CD8-positive, alpha-beta memory T cell (primary cell): Measurements from ENCODE around the gene ATP11B. TPM values are rescaled to one million over a fixed set of nuclear protein-coding genes. Genes with fewer than 3 reads are reported as not detected.
"Not testable (repeated sequence)": the region's sequence is repeated elsewhere in the genome, so short reads cannot be mapped to it uniquely, and the experiment has no call there.

Source experiments
- CTCF ChIA-PET: fragments of 350-600 bp; sonication (Branson Sonifier 250); formaldehyde crosslinking; loops from one replicate; lab custom pipeline; 2021; ENCODE audit warnings: antibody characterized with exemption; lab: Charles Lee
- POLR2A ChIA-PET: fragments of 350-600 bp; sonication (Branson Sonifier 250); formaldehyde crosslinking; loops from one replicate; lab custom pipeline; 2021; ENCODE audit warnings: antibody characterized with exemption; lab: Charles Lee
- DNase-seq, 5 donors: peaks; one replicate each; pipeline versions ENCODE4 v3.0.0 to v3.0.0-alpha.2; 2020 to 2022; ENCODE audit warnings: mixed read lengths in 1 of 5
- H3K27ac ChIP-seq: one replicate; pipeline ENCODE4 v1.7.0; 2013; ENCODE audit warnings: low read depth, mild to moderate bottlenecking, low read length, moderate library complexity
- H3K27me3 ChIP-seq: 2 replicates; pipeline ENCODE4 v1.7.0; 2013; ENCODE audit warnings: low read length, mild to moderate bottlenecking; ENCODE audit not compliant: insufficient read depth, poor library complexity, severe bottlenecking
- H3K36me3 ChIP-seq: 2 replicates; pipeline ENCODE4 v1.7.0; 2013; ENCODE audit warnings: mild to moderate bottlenecking, low read length, moderate library complexity; ENCODE audit not compliant: insufficient read depth
- H3K4me1 ChIP-seq: 2 replicates; pipeline ENCODE4 v1.7.0; 2013; ENCODE audit warnings: mild to moderate bottlenecking, low read length, moderate library complexity; ENCODE audit not compliant: insufficient read depth
- H3K4me3 ChIP-seq: 2 replicates; pipeline ENCODE4 v1.7.0; 2013; ENCODE audit warnings: mild to moderate bottlenecking, low read length
- H3K9me3 ChIP-seq: 2 replicates; pipeline ENCODE4 v1.7.0; 2013; ENCODE audit warnings: mild to moderate bottlenecking, low read length
- H3K27ac Mint-ChIP-seq, 8 donors: one replicate each; pipeline ENCODE4 v1.8.0; 2020 to 2021; ENCODE audit warnings: mixed read lengths in 8 of 8, mild to moderate bottlenecking in 6 of 8, inconsistent platforms in 3 of 8, moderate library complexity in 3 of 8
- H3K27me3 Mint-ChIP-seq, 2 donors: one replicate each; pipeline ENCODE4 v1.8.0; 2020 to 2021; ENCODE audit warnings: mixed read lengths in 2 of 2, mild to moderate bottlenecking in 1 of 2, moderate library complexity in 1 of 2
- H3K36me3 Mint-ChIP-seq, 3 donors: one replicate each; pipeline ENCODE4 v1.8.0; 2020 to 2021; ENCODE audit warnings: mixed read lengths in 3 of 3, inconsistent platforms in 1 of 3, mild to moderate bottlenecking in 1 of 3
- H3K4me1 Mint-ChIP-seq, 3 donors: one replicate each; pipeline ENCODE4 v1.8.0; 2020 to 2021; ENCODE audit warnings: mixed read lengths in 3 of 3, inconsistent platforms in 1 of 3, mild to moderate bottlenecking in 1 of 3
- H3K4me3 Mint-ChIP-seq, 7 donors: one replicate each; pipeline ENCODE4 v1.8.0; 2020 to 2021; ENCODE audit warnings: mixed read lengths in 7 of 7, mild to moderate bottlenecking in 6 of 7, moderate library complexity in 4 of 7, inconsistent platforms in 2 of 7
- H3K9me3 Mint-ChIP-seq, 5 donors: one replicate each; pipeline ENCODE4 v1.8.0; 2020 to 2022; ENCODE audit warnings: mixed read lengths in 5 of 5, mild to moderate bottlenecking in 3 of 5, moderate library complexity in 2 of 5, inconsistent platforms in 1 of 5
- polyA plus RNA-seq: library from polyadenylated mRNA; unstranded; fragments of 300-500 nt; fragmentation: Illumina TruSeq; gene quantifications from one replicate; pipeline ENCODE4 v1.2.3, GENCODE V29; 2021
- total RNA-seq, 2 experiments: library from RNA; stranded (reverse); gene quantifications; one replicate each; pipeline ENCODE4 v1.2.3, GENCODE V29; 2021

Gene ATP11B
- total and polyA plus RNA-seq, 3 experiments from 2014 or later = 47.0 to 78.2 (median 76.4) TPM

DNA sequence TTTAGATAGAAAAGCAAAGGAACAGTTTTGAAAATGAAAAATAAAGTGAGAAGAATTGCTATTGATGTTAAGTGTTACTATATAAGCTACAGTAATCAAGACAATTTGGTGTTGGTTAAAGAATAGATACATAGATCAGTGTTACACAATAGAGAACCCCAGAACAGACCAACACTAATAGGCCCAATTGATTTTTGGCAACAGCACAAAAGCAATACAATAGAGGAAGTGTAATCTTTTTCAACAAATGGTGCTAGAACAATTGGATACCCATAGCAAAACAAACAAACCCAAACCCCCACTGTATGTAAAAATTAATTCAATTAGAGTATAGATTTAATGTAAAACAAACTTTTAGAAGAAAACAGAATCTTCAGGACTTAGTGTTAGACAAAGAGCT is 61.8 kb downstream of the ATP11B start:
- Histone ChIP-seq H3K36me3 (peaks cover 25% of the 10 kb centered on the region), H3K4me1 (no peaks in the 10 kb centered on the region), H3K27me3 (no peaks in the 10 kb centered on the region), H3K9me3 (no peaks in the 10 kb centered on the region), H3K27ac (no peak overlapping the region), H3K4me3 (no peak overlapping the region)
- peaks cover 0 to 71% (median 23%) of the 10 kb centered on the region in 3 donors for H3K36me3 Mint-ChIP-seq
- CTCF ChIA-PET = no interaction called here
- H3K4me1 Mint-ChIP-seq = peaks cover 0 to 7% (median 0%) of the 10 kb centered on the region in 3 donors
- H3K27ac Mint-ChIP-seq = peak overlapping the region in 3 of 8 donors; percentile 20 to 36 (median 26)
- H3K27me3 Mint-ChIP-seq = no peaks in the 10 kb centered on the region
- H3K9me3 Mint-ChIP-seq = no peaks in the 10 kb centered on the region
- DNase-seq = no peak
- H3K4me3 Mint-ChIP-seq = no peak overlapping the region
- POLR2A ChIA-PET = no interaction called here

DNA sequence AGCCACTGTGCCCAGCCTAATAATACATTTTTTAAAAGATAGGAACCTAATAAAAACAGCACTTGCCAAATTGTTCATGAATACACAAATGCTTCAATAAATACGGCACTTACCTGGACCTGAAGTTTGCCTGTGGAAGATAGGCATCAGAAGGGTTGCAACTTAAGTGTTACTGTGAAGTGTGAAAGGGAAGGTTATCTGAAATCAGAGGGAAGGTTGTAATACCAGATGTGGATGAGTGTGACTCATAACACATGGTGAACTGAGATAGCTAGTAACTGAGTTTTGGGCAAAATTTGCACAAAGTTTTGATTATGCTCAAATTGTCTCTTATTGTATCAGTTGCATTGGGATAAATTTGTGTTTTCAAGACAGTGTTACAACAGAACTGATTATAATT is 68.0 kb downstream of the ATP11B start:
- Mint-ChIP-seq H3K27me3 (no peaks in the 10 kb centered on the region), H3K9me3 (no peaks in the 10 kb centered on the region), H3K36me3 (peaks cover 5 to 66% (median 15%) of the 10 kb centered on the region in 3 donors), H3K27ac (no peak overlapping the region), H3K4me1 (peaks cover 3 to 8% (median 6%) of the 10 kb centered on the region in 3 donors), H3K4me3 (no peak overlapping the region)
- DNase-seq = no peak
- ChIA-PET POLR2A (no interaction called here), CTCF (no interaction called here)
- Histone ChIP-seq H3K27me3 (no peaks in the 10 kb centered on the region), H3K9me3 (no peaks in the 10 kb centered on the region), H3K4me3 (no peak overlapping the region), H3K27ac (no peak overlapping the region), H3K4me1 (no peaks in the 10 kb centered on the region), H3K36me3 (peaks cover 19% of the 10 kb centered on the region)

DNA sequence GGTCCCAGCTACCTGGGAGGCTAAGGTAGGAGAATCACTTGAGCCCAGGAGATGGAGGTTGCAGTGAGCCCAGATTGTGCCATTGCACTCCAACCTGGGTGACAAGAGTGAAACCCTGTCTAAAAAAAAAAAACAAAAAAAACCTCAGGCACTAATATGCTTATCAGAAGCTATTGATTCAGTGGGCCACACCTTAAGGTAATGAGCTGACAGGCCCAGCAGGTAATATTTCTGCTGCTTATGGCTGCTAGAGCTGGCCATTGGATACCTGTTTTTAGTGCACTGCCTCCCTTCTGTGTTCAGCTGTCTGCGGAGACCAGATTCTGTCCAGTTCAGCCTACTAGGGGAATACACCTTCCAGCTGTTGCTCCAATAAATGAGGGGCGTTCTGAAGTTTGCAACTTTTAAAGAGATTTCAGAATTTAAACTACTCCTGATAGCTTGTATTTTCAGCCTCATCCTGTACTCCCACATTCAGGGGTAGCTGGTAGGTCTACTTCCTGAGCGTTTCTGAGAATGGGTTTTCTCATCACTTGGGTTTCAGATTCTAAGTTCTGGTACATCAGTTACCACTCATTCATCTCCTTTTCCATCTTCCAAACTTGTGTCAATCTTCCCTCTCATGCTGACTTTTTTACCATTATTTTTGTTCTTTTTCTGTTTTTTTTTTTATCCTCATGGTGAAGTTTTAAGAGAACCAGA is 69.0 kb downstream of the ATP11B start:
- H3K36me3 ChIP-seq = peaks cover 19% of the 10 kb centered on the region
- no peak overlapping the region for H3K4me3 ChIP-seq
- H3K9me3 Mint-ChIP-seq = no peaks in the 10 kb centered on the region
- H3K4me1 ChIP-seq = no peaks in the 10 kb centered on the region
- no peaks in the 10 kb centered on the region for H3K27me3 ChIP-seq
- no peaks in the 10 kb centered on the region for H3K9me3 ChIP-seq
- H3K27ac ChIP-seq = no peak overlapping the region
- no peak for DNase-seq
- peaks cover 3 to 6% (median 5%) of the 10 kb centered on the region in 3 donors for H3K4me1 Mint-ChIP-seq
- POLR2A ChIA-PET = interaction anchor here (0.7 kb wide), 1 partner anchor 17 kb away, joined by 3 read pairs; no protein-coding TSS in a partner anchor
- peaks cover 5 to 65% (median 15%) of the 10 kb centered on the region in 3 donors for H3K36me3 Mint-ChIP-seq
- CTCF ChIA-PET = interaction anchor here (1.3 kb wide), 1 partner anchor 11 kb away, joined by 3 read pairs; no protein-coding TSS in a partner anchor
- H3K27me3 Mint-ChIP-seq = no peaks in the 10 kb centered on the region
- peak overlapping the region in 1 of 8 donors; percentile 80 for H3K27ac Mint-ChIP-seq
- H3K4me3 Mint-ChIP-seq = no peak overlapping the region

DNA sequence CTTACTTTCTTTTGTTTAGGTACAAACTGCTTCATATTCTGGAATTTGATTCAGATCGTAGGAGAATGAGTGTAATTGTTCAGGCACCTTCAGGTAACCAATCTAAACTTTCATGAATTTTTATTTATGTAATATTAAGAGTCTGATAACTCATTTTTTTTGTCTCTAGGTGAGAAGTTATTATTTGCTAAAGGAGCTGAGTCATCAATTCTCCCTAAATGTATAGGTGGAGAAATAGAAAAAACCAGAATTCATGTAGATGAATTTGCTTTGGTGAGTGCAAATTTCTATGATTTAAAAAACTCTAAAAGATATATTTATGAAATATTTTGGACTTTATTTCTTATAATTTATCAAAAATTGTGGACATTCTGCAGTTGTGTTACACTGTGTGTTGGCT is 75.8 kb downstream of the ATP11B start:
- Mint-ChIP-seq H3K27me3 (no peaks in the 10 kb centered on the region), H3K36me3 (peaks cover 9 to 76% (median 35%) of the 10 kb centered on the region in 3 donors), H3K27ac (no peak overlapping the region), H3K9me3 (no peaks in the 10 kb centered on the region), H3K4me1 (peaks cover 0 to 5% (median 0%) of the 10 kb centered on the region in 3 donors), H3K4me3 (no peak overlapping the region)
- Histone ChIP-seq H3K4me1 (no peaks in the 10 kb centered on the region), H3K36me3 (peaks cover 39% of the 10 kb centered on the region), H3K27ac (no peak overlapping the region), H3K27me3 (no peaks in the 10 kb centered on the region), H3K4me3 (no peak overlapping the region), H3K9me3 (no peaks in the 10 kb centered on the region)
- ChIA-PET POLR2A (no interaction called here), CTCF (no interaction called here)
- no peak for DNase-seq

DNA sequence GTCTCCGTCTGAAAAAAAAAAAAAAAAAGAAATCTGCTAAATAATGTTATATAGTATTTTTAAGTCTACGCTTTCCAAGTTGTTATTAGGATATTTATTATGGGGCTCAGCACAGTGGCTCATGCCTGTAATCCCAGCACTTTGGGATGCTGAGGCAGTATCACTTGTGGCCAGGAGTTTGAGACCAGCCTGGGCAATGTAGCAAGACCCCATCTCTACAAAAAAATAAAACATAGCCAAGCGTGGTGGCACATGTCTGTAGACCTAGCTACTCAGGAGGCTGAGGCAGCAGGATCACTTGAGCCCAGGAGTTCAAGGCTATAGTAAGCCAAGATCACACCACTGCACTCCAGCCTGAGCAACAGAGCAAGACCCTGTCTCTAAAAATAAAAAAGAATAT is 77.6 kb downstream of the ATP11B start:
- H3K27me3 Mint-ChIP-seq, H3K27me3 ChIP-seq, H3K4me1 ChIP-seq, H3K9me3 Mint-ChIP-seq, H3K27ac ChIP-seq, H3K4me3 Mint-ChIP-seq, H3K9me3 ChIP-seq, DNase-seq, POLR2A ChIA-PET, CTCF ChIA-PET, H3K4me3 ChIP-seq, H3K4me1 Mint-ChIP-seq: not testable (repeated sequence)
- peaks cover 39% of the 10 kb centered on the region for H3K36me3 ChIP-seq
- Mint-ChIP-seq H3K36me3 (peaks cover 9 to 77% (median 32%) of the 10 kb centered on the region in 3 donors), H3K27ac (peak overlapping the region in 1 of 8 donors; percentile 6)

DNA sequence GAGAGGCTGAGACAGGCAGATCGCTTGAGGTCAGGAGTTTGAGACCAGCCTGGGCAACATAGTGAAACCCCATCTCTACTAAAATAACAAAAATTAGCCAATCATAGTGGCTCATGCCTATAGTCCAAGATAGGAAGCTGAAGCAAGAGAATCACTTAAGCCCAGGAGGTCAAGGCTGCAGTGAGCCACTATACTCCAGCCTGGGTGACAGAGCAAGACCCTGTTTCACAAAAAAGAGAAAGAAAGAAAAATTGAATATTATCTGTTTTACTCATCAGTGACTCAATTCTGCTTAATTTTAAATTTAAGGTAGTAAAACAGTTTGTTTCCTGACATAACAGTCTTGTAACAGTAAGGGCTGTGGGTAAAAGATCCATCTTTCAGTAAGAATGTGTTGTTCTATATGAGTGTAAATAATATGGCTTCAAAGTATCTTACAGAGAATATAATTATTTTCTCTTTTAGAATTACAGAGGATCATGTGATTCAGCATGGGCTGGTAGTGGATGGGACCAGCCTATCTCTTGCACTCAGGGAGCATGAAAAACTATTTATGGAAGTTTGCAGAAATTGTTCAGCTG is 85.8 kb downstream of the ATP11B start:
- H3K36me3 ChIP-seq = peaks cover 35% of the 10 kb centered on the region
- Mint-ChIP-seq H3K9me3 (no peaks in the 10 kb centered on the region), H3K36me3 (peaks cover 0 to 72% (median 8%) of the 10 kb centered on the region in 3 donors), H3K27ac (peak overlapping the region in 2 of 8 donors; percentile 20 to 55), H3K27me3 (no peaks in the 10 kb centered on the region), H3K4me3 (no peak overlapping the region), H3K4me1 (no peaks in the 10 kb centered on the region)
- ChIA-PET CTCF (no interaction called here), POLR2A (interaction anchor here (0.6 kb wide), 1 partner anchor 17 kb away, joined by 3 read pairs; no protein-coding TSS in a partner anchor)
- H3K4me3 ChIP-seq = no peak overlapping the region
- H3K27ac ChIP-seq = no peak overlapping the region
- no peaks in the 10 kb centered on the region for H3K4me1 ChIP-seq
- no peak for DNase-seq
- no peaks in the 10 kb centered on the region for H3K27me3 ChIP-seq
- H3K9me3 ChIP-seq = no peaks in the 10 kb centered on the region

DNA sequence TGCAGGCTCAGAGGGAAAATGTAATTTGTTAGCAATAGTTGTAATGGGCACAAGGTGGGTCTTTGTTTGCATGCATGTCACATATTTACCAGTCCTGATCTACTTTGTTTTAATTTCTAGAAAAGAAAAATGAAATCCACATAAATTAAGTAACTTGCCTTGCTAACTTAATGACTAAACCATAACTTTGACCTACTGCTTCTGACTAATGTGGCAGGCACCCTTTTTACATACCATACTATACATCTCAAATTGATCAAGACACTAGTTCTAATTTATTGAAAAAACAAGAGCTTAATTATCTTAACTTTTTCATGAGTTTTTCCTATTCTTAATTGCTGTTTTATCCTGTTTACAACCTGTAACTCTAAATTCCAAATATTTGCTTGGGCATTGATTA is 93.2 kb downstream of the ATP11B start:
- Mint-ChIP-seq H3K4me3 (no peak overlapping the region), H3K9me3 (no peaks in the 10 kb centered on the region), H3K36me3 (peaks cover 0 to 73% (median 15%) of the 10 kb centered on the region in 3 donors), H3K27me3 (no peaks in the 10 kb centered on the region), H3K27ac (peak overlapping the region in 4 of 8 donors; percentile 28 to 50 (median 40)), H3K4me1 (no peaks in the 10 kb centered on the region)
- Histone ChIP-seq H3K9me3 (no peaks in the 10 kb centered on the region), H3K36me3 (peaks cover 24% of the 10 kb centered on the region), H3K4me1 (no peaks in the 10 kb centered on the region), H3K27me3 (no peaks in the 10 kb centered on the region), H3K27ac (no peak overlapping the region), H3K4me3 (no peak overlapping the region)
- ChIA-PET POLR2A (no interaction called here), CTCF (no interaction called here)
- no peak for DNase-seq

DNA sequence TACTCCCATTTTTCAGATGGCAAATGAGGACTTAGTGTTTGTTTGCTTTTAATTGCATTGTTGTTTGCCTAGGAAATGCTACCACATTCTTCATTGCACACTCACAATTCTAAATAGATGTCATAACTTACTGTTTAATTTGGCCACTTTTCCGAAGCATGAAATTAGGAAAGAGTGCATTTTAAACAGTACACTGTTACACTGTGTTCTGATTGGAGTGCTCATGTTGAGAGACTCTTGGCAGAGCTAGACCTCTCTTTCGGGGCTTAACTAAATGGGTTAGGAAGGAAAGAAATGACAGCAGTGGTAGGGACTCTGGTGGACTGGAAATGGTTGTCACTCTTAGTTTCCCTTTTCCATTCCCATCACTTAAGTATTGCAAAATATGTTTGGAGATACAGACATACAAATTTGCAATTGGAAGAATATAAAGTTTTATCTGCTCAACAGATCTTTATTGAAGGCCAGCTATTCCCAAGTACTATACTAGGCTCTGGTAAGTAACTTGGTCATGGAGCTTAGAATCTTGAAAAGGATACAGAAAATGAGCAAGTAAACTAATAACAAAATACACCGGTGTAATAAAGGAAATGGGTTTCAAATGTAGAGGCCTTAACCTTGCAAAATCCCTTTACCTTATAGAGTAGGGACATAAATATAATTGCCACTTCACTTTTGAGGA is 96.8 kb downstream of the ATP11B start:
- POLR2A ChIA-PET = no interaction called here
- peaks cover 0 to 81% (median 30%) of the 10 kb centered on the region in 3 donors for H3K36me3 Mint-ChIP-seq
- H3K4me3 Mint-ChIP-seq = no peak overlapping the region
- DNase-seq = no peak
- no peaks in the 10 kb centered on the region for H3K27me3 ChIP-seq
- peaks cover 34% of the 10 kb centered on the region for H3K36me3 ChIP-seq
- peaks cover 0 to 13% (median 6%) of the 10 kb centered on the region in 3 donors for H3K4me1 Mint-ChIP-seq
- H3K27ac Mint-ChIP-seq = no peak overlapping the region
- H3K9me3 ChIP-seq = no peaks in the 10 kb centered on the region
- H3K9me3 Mint-ChIP-seq = no peaks in the 10 kb centered on the region
- no peak overlapping the region for H3K27ac ChIP-seq
- no peaks in the 10 kb centered on the region for H3K27me3 Mint-ChIP-seq
- no peaks in the 10 kb centered on the region for H3K4me1 ChIP-seq
- CTCF ChIA-PET = no interaction called here
- H3K4me3 ChIP-seq = no peak overlapping the region
